Measurements from ENCODE around the gene AK8. TPM values are rescaled to one million over a fixed set of nuclear protein-coding genes. Genes with fewer than 3 reads are reported as not detected.

The AK8 gene
- 0.07 and 0.15 TPM in 2 replicates for total RNA-seq

DNA sequence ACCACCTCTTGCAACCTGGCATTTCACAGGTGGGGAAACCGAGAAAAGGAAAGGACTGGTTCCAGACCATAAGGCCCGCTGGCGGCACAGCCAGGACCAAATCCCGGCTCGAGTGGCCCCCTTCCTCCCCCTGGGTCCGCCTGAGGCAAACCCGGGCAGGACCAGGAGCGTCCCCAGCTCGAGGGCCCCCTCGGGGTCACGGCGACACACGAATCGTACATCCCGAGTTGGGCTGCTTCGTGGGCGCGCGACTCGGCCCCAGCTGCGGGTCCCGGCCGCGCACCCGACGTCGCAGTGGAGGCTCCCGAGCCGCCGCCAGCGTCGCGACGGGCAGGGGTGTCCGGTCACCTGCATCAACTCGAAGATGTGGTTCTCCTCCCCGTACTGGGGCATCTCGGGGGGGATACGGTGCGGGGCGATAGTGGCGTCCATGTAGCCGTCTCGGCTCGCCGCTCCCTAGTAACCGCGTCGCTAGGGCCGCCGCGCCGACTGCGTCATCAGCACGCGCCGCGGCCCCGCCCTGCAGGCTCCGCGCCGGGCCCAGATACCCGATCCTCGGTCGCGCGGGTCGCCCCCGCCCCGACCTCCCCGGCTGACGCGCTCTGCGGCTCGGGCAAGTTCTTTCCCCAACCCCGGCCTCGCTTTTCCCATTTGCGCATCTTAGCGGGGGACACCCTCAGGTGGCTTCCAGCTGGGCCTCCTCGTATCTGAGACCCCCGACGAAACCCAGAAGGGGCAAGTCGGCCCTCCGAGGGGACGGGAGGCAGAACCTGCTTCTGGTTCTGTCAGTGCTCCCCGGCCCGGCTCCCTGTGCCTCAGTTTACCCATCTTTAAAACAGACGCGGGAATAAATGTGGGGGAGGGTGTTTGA, at the start of gene AK8:
TSS of gene AK8 (minus strand) at position 461 of the 871 bp plus-strand sequence. CDS start at position 432, 29 bp downstream.

DNA sequence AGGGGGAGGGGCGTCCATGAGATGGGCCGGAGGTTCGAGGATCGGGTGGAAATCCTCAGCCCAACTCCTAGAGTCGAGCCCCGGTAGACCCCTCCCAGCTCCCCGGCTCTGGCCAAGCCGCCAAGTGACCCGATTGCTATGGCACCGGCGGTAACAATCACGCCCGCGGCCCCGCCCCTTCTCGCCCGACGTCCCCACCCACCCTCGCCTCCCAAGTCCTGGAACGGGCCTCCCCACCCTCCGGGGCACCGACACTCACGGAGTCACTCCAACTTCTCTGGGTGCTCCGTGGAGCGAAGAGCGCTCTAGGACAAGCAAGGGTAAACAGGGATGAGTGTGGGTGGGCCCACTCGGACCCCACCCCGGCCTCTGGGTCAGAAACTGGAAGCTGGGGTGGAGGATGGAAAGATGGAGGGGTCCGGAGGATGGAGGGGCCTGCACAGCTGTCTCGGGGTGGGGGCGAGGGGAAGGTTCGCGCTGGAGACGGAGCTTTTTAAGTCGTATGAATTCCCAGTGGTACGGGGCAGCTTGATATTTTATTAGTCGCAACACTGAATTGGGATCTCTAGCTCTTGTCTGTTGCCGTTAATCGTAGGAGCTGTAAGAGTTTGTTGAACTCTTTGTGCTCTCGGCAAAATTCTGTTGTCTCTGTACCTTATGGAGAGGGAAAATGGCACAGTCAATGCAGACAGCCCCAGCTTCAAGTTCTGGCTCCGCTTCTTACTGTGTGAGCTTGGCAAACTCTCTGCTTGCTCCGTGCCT, 792 bp upstream of the AK8 start, which contains the start of gene SPACA9:
TSS of gene SPACA9 (plus strand) at position 204 of the 762 bp plus-strand sequence. CDS start 5,050 bp downstream, outside the sequence.

Other genes starting within 250 kb of the AK8 start
- gene DDX31, start 208.3 kb downstream of the AK8 start, total RNA-seq: 9.9 and 11.7 TPM in 2 replicates
- 10.9 TPM in 2 replicates for gene GTF3C4, start 207.8 kb downstream of the AK8 start, total RNA-seq
- gene SPACA9, start 614 bp upstream of the AK8 start, total RNA-seq: 1.4 and 1.5 TPM in 2 replicates
- gene TSC1, start 66.3 kb upstream of the AK8 start, total RNA-seq: 18.3 and 20.8 TPM in 2 replicates
- not detected in 2 replicates for gene GFI1B, start 100.4 kb upstream of the AK8 start, total RNA-seq
- 56.6 and 68.7 TPM in 2 replicates for gene GTF3C5, start 152.7 kb upstream of the AK8 start, total RNA-seq
- gene CEL, start 183.7 kb upstream of the AK8 start, total RNA-seq: 0.07 and 0.10 TPM in 2 replicates
- gene RALGDS, start 243.0 kb upstream of the AK8 start, total RNA-seq: 26.3 and 30.5 TPM in 2 replicates

Data from mammary microvascular endothelial cell (primary cell).